Ovary (tissue), 3 donors: ENCODE measurements around the gene INVS.

Source experiments
- EP300 ChIP-seq: sonication (generic); formaldehyde crosslinking; IDR thresholded peaks from one replicate; pipeline ENCODE4 v1.6.1; 2017; ENCODE audit warnings: antibody characterized with exemption
- TF ChIP-seq, protein P1 (sequence below), 3 donors: fragments of 450-650 bp in 2 of 3; fragments of 200-600 bp in 1 of 3; IDR thresholded peaks; one replicate each; pipeline versions ENCODE4 v1.5.1 to v1.8.0; 2016 to 2022; ENCODE audit warnings: antibody characterized with exemption in 3 of 3, mild to moderate bottlenecking in 1 of 3
- donor health status: DM: no; HTN: no; CAD: no.

DNA sequence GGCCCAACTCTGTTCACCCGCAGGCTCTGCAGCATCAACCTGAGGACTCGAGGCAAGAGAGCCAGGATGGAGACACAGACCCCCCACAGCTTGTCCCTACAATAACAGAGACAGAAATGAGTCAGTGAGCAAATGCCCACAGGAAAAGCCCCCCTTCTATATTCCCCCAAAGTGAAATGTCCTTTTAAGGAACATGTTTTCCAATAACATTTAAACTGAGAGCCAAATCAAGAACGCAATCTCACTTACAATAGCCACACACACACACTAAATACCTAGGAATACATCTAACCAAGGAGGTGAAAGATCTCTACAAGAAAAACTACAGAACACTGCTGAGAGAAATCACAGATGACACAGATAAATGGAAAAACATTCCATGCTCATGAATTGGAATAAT, 204.7 kb downstream of the INVS start:
- TF ChIP-seq, protein P1, sequence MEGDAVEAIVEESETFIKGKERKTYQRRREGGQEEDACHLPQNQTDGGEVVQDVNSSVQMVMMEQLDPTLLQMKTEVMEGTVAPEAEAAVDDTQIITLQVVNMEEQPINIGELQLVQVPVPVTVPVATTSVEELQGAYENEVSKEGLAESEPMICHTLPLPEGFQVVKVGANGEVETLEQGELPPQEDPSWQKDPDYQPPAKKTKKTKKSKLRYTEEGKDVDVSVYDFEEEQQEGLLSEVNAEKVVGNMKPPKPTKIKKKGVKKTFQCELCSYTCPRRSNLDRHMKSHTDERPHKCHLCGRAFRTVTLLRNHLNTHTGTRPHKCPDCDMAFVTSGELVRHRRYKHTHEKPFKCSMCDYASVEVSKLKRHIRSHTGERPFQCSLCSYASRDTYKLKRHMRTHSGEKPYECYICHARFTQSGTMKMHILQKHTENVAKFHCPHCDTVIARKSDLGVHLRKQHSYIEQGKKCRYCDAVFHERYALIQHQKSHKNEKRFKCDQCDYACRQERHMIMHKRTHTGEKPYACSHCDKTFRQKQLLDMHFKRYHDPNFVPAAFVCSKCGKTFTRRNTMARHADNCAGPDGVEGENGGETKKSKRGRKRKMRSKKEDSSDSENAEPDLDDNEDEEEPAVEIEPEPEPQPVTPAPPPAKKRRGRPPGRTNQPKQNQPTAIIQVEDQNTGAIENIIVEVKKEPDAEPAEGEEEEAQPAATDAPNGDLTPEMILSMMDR (IDR thresholded peaks at IDR 0.05) = no peak
- TF ChIP-seq EP300 = no peak
